ENCODE results near the gene ADCY2. TPM values are rescaled to one million over a fixed set of nuclear protein-coding genes. Genes with fewer than 3 reads are reported as not detected.

ADCY2 gene
- total RNA-seq (not detected), polyA plus RNA-seq (not detected)

- Histone ChIP-seq H3K36me3 (ENCODE audit: insufficient read depth, low read length) (no peaks in the 10 kb centered on the region), H3K27ac (ENCODE audit: low read depth, low read length) (no peak within 1 kb of the TSS), H3K4me1 (ENCODE audit: insufficient read depth, low read length) (no peaks in the 10 kb centered on the region), H3K9me3 (ENCODE audit: low read length) (no peaks in the 10 kb centered on the region), H3K4me3 (ENCODE audit: low read length) (no peak within 1 kb of the TSS), H3K27me3 (ENCODE audit: insufficient read depth, low read length, poor library complexity, severe bottlenecking) (peaks cover 4% of the 10 kb centered on the region)
- Mint-ChIP-seq H3K4me1 (peaks cover 0 to 6% (median 4%) of the 10 kb centered on the region in 3 donors), H3K27me3 (peaks cover 7 to 35% of the 10 kb centered on the region in 2 donors), H3K36me3 (no peaks in the 10 kb centered on the region), H3K9me3 (peaks cover 0 to 18% (median 4%) of the 10 kb centered on the region in 5 donors), H3K4me3 (peak within 1 kb of the TSS in 1 of 7 donors; percentile 70), H3K27ac (no peak within 1 kb of the TSS)
- no peak for DNase-seq
- ChIA-PET POLR2A (no interaction called here), CTCF (no interaction called here)
Observed at GRCh38 chr5:7395947-7396712, at the start of gene ADCY2. TSS of gene ADCY2 (plus strand) at chr5:7396138. CDS start at chr5:7396297, 159 bp downstream.

- H3K9me3 Mint-ChIP-seq = peaks cover 0 to 8% (median 4%) of the 10 kb centered on the region in 5 donors
- no peaks in the 10 kb centered on the region for H3K36me3 ChIP-seq (ENCODE audit: insufficient read depth, low read length)
- no peaks in the 10 kb centered on the region for H3K4me1 ChIP-seq (ENCODE audit: insufficient read depth, low read length)
- no peaks in the 10 kb centered on the region for H3K9me3 ChIP-seq (ENCODE audit: low read length)
- no peaks in the 10 kb centered on the region for H3K36me3 Mint-ChIP-seq
- no peak overlapping the region for H3K27ac Mint-ChIP-seq
- H3K4me3 Mint-ChIP-seq = no peak overlapping the region
- H3K4me1 Mint-ChIP-seq = no peaks in the 10 kb centered on the region
- no peak overlapping the region for H3K4me3 ChIP-seq (ENCODE audit: low read length)
- POLR2A ChIA-PET = no interaction called here
- DNase-seq = no peak
- no peaks in the 10 kb centered on the region for H3K27me3 Mint-ChIP-seq
- no peak overlapping the region for H3K27ac ChIP-seq (ENCODE audit: low read depth, low read length)
- CTCF ChIA-PET = no interaction called here
- H3K27me3 ChIP-seq (ENCODE audit: insufficient read depth, low read length, poor library complexity, severe bottlenecking) = no peaks in the 10 kb centered on the region
Observed at GRCh38 chr5:7347377-7347776, 48.6 kb upstream of the ADCY2 start.

GRCh38 chr5:7348168-7348854 is 47.6 kb upstream of the ADCY2 start:
- ChIA-PET POLR2A (no interaction called here), CTCF (no interaction called here)
- Histone ChIP-seq H3K27ac (ENCODE audit: low read depth, low read length) (no peak overlapping the region), H3K9me3 (ENCODE audit: low read length) (no peaks in the 10 kb centered on the region), H3K4me1 (ENCODE audit: insufficient read depth, low read length) (no peaks in the 10 kb centered on the region), H3K27me3 (ENCODE audit: insufficient read depth, low read length, poor library complexity, severe bottlenecking) (no peaks in the 10 kb centered on the region), H3K4me3 (ENCODE audit: low read length) (no peak overlapping the region), H3K36me3 (ENCODE audit: insufficient read depth, low read length) (no peaks in the 10 kb centered on the region)
- H3K27me3 Mint-ChIP-seq = no peaks in the 10 kb centered on the region
- no peaks in the 10 kb centered on the region for H3K4me1 Mint-ChIP-seq
- no peaks in the 10 kb centered on the region for H3K36me3 Mint-ChIP-seq
- H3K9me3 Mint-ChIP-seq = peaks cover 0 to 8% (median 4%) of the 10 kb centered on the region in 5 donors
- H3K4me3 Mint-ChIP-seq = no peak overlapping the region
- DNase-seq = no peak
- H3K27ac Mint-ChIP-seq = no peak overlapping the region

GRCh38 chr5:7361593-7361992 is 34.3 kb upstream of the ADCY2 start:
- H3K27ac ChIP-seq (ENCODE audit: low read depth, low read length) = no peak overlapping the region
- POLR2A ChIA-PET = no interaction called here
- no peaks in the 10 kb centered on the region for H3K4me1 ChIP-seq (ENCODE audit: insufficient read depth, low read length)
- H3K27me3 ChIP-seq (ENCODE audit: insufficient read depth, low read length, poor library complexity, severe bottlenecking) = no peaks in the 10 kb centered on the region
- H3K27me3 Mint-ChIP-seq = no peaks in the 10 kb centered on the region
- H3K4me3 Mint-ChIP-seq = no peak overlapping the region
- no peaks in the 10 kb centered on the region for H3K36me3 ChIP-seq (ENCODE audit: insufficient read depth, low read length)
- no peaks in the 10 kb centered on the region for H3K9me3 ChIP-seq (ENCODE audit: low read length)
- no peak overlapping the region for H3K4me3 ChIP-seq (ENCODE audit: low read length)
- peaks cover 0 to 12% (median 9%) of the 10 kb centered on the region in 5 donors for H3K9me3 Mint-ChIP-seq
- no peaks in the 10 kb centered on the region for H3K4me1 Mint-ChIP-seq
- CTCF ChIA-PET = no interaction called here
- DNase-seq = no peak
- no peak overlapping the region for H3K27ac Mint-ChIP-seq
- H3K36me3 Mint-ChIP-seq = no peaks in the 10 kb centered on the region

DNA sequence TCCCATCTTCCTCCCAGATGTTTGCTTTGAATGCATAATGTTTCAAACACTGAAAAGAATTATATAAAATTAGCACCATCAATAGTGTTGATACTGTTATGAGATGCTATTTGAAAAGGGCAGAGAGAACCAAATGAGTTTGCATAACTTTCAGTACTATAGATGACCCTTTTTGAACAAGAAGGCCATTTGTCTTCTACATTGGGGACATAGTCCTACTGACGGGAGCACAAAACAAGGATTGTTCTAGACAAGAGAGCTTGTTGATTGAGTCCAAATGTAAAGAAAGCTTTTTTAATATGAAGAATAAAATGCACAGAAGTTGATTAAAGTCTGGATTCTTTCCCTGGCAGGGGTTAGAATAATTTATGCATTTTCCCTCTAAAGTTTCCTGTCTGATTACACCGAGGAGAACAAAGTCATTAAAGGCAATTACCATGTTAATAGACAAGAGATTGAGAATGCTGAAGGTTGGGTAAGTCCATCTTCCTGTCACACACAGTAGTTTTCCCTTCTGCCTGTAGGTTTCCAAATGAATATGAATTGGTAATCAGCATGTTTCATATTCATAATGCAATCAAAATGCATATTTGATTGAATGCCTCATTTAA is 32.8 kb upstream of the ADCY2 start:
- H3K4me3 Mint-ChIP-seq = no peak overlapping the region
- no peak overlapping the region for H3K27ac ChIP-seq (ENCODE audit: low read depth, low read length)
- no peaks in the 10 kb centered on the region for H3K27me3 Mint-ChIP-seq
- POLR2A ChIA-PET = no interaction called here
- no peaks in the 10 kb centered on the region for H3K4me1 ChIP-seq (ENCODE audit: insufficient read depth, low read length)
- CTCF ChIA-PET = no interaction called here
- H3K27ac Mint-ChIP-seq = no peak overlapping the region
- H3K36me3 ChIP-seq (ENCODE audit: insufficient read depth, low read length) = no peaks in the 10 kb centered on the region
- no peak for DNase-seq
- no peak overlapping the region for H3K4me3 ChIP-seq (ENCODE audit: low read length)
- no peaks in the 10 kb centered on the region for H3K27me3 ChIP-seq (ENCODE audit: insufficient read depth, low read length, poor library complexity, severe bottlenecking)
- no peaks in the 10 kb centered on the region for H3K36me3 Mint-ChIP-seq
- no peaks in the 10 kb centered on the region for H3K9me3 ChIP-seq (ENCODE audit: low read length)
- peaks cover 0 to 12% (median 5%) of the 10 kb centered on the region in 5 donors for H3K9me3 Mint-ChIP-seq
- no peaks in the 10 kb centered on the region for H3K4me1 Mint-ChIP-seq

DNA sequence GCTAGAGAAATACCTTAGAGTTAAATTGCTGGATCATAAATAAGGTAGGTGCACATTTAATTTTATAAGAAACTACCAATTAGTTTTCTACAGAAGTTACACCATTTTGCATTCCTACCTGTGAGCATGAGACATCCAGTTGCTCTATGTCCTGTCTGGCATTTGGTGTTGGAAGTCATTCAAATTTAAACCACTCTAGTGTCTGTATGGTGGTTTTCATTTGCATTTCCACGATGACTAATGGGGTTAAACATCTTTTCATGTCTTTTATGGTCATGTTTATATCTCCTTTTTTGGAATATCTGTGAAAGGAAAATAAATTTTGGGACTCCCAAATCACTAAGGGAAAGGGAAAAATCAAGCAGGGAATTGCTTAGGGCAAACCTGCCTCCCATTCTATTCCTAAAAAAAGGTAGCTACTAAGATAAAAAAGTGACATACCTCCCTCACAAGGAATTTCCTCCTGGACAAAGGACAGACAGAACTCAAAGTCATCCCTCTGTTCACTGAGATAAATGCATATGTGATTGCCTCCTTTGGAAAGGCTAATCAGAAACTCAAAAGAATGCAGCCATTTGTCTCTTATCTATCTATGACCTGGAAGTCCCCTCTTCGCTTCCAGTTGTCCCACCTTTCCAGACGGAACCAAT is 31.6 kb upstream of the ADCY2 start:
- H3K9me3 Mint-ChIP-seq = peaks cover 0 to 15% (median 5%) of the 10 kb centered on the region in 5 donors
- no peaks in the 10 kb centered on the region for H3K27me3 ChIP-seq (ENCODE audit: insufficient read depth, low read length, poor library complexity, severe bottlenecking)
- H3K27ac ChIP-seq (ENCODE audit: low read depth, low read length) = no peak overlapping the region
- H3K36me3 Mint-ChIP-seq = no peaks in the 10 kb centered on the region
- ChIA-PET CTCF (no interaction called here), POLR2A (no interaction called here)
- no peaks in the 10 kb centered on the region for H3K27me3 Mint-ChIP-seq
- H3K4me1 ChIP-seq (ENCODE audit: insufficient read depth, low read length) = no peaks in the 10 kb centered on the region
- DNase-seq = no peak
- no peaks in the 10 kb centered on the region for H3K36me3 ChIP-seq (ENCODE audit: insufficient read depth, low read length)
- H3K4me3 ChIP-seq (ENCODE audit: low read length) = no peak overlapping the region
- H3K4me1 Mint-ChIP-seq = no peaks in the 10 kb centered on the region
- H3K9me3 ChIP-seq (ENCODE audit: low read length) = no peaks in the 10 kb centered on the region
- no peak overlapping the region for H3K27ac Mint-ChIP-seq
- no peak overlapping the region for H3K4me3 Mint-ChIP-seq

- peaks cover 5 to 15% (median 7%) of the 10 kb centered on the region in 5 donors for H3K9me3 Mint-ChIP-seq
- H3K4me1 ChIP-seq (ENCODE audit: insufficient read depth, low read length) = no peaks in the 10 kb centered on the region
- H3K27ac Mint-ChIP-seq = no peak overlapping the region
- H3K4me3 Mint-ChIP-seq = no peak overlapping the region
- DNase-seq = no peak
- H3K27me3 Mint-ChIP-seq = no peaks in the 10 kb centered on the region
- no peak overlapping the region for H3K4me3 ChIP-seq (ENCODE audit: low read length)
- no peaks in the 10 kb centered on the region for H3K9me3 ChIP-seq (ENCODE audit: low read length)
- no peak overlapping the region for H3K27ac ChIP-seq (ENCODE audit: low read depth, low read length)
- ChIA-PET POLR2A (no interaction called here), CTCF (no interaction called here)
- H3K36me3 Mint-ChIP-seq = no peaks in the 10 kb centered on the region
- H3K36me3 ChIP-seq (ENCODE audit: insufficient read depth, low read length) = no peaks in the 10 kb centered on the region
- no peaks in the 10 kb centered on the region for H3K27me3 ChIP-seq (ENCODE audit: insufficient read depth, low read length, poor library complexity, severe bottlenecking)
- no peaks in the 10 kb centered on the region for H3K4me1 Mint-ChIP-seq
Observed at GRCh38 chr5:7367780-7368179, 28.2 kb upstream of the ADCY2 start.

- Mint-ChIP-seq H3K36me3 (no peaks in the 10 kb centered on the region), H3K4me3 (no peak overlapping the region), H3K9me3 (peaks cover 5 to 14% (median 10%) of the 10 kb centered on the region in 5 donors), H3K4me1 (no peaks in the 10 kb centered on the region), H3K27me3 (no peaks in the 10 kb centered on the region), H3K27ac (no peak overlapping the region)
- no peak for DNase-seq
- H3K4me1 ChIP-seq (ENCODE audit: insufficient read depth, low read length) = no peaks in the 10 kb centered on the region
- ChIA-PET POLR2A (no interaction called here), CTCF (no interaction called here)
- no peak overlapping the region for H3K4me3 ChIP-seq (ENCODE audit: low read length)
- no peak overlapping the region for H3K27ac ChIP-seq (ENCODE audit: low read depth, low read length)
- no peaks in the 10 kb centered on the region for H3K27me3 ChIP-seq (ENCODE audit: insufficient read depth, low read length, poor library complexity, severe bottlenecking)
- no peaks in the 10 kb centered on the region for H3K36me3 ChIP-seq (ENCODE audit: insufficient read depth, low read length)
- no peaks in the 10 kb centered on the region for H3K9me3 ChIP-seq (ENCODE audit: low read length)
Observed at GRCh38 chr5:7372399-7372798, 23.5 kb upstream of the ADCY2 start.
